ENCODE measurements around the gene TRIM24. TPM values are rescaled to one million over a fixed set of nuclear protein-coding genes. Genes with fewer than 3 reads are reported as not detected.
A peak's percentile ranks its signal among the peaks of the same experiment; 100 is the strongest.
"Not testable (repeated sequence)": the region's sequence is repeated elsewhere in the genome, so short reads cannot be mapped to it uniquely, and the experiment has no call there.

Gene TRIM24
- total RNA-seq, 1 donor from 2014 or later = 15.6 TPM

GRCh38 chr7:138519061-138519798 is 59.2 kb downstream of the TRIM24 start:
- ATAC-seq (ENCODE audit: poor library complexity) = no peak
- DNase-seq = no peak
- intact Hi-C loops (cut with DNase I) = no loop called here

GRCh38 chr7:138520742-138521141 is 60.7 kb downstream of the TRIM24 start:
- ATAC-seq (ENCODE audit: poor library complexity) (no peak), DNase-seq (no peak)
- intact Hi-C loops (cut with DNase I) = no loop called here

- DNase-seq (no peak), ATAC-seq (ENCODE audit: poor library complexity) (no peak)
- intact Hi-C loops (cut with DNase I) = no loop called here
These were observed 61.9 kb downstream of the TRIM24 start for GRCh38 chr7:138521837-138522461.

- intact Hi-C loops (cut with DNase I) = no loop called here
- DNase-seq = no peak
- ATAC-seq (ENCODE audit: poor library complexity) = no peak
These were observed 64.2 kb downstream of the TRIM24 start for GRCh38 chr7:138524259-138524658.

- DNase-seq (no peak), ATAC-seq (ENCODE audit: poor library complexity) (no peak)
These were observed 65.7 kb downstream of the TRIM24 start for GRCh38 chr7:138525757-138526156.

GRCh38 chr7:138527746-138528223 is 67.7 kb downstream of the TRIM24 start:
- intact Hi-C loops (cut with DNase I) = no loop called here
- ATAC-seq (ENCODE audit: poor library complexity) (no peak), DNase-seq (no peak)

More at GRCh38 chr7:138525757-138526156, 65.7 kb downstream of the TRIM24 start:
- intact Hi-C loops (cut with DNase I) = no loop called here

- intact Hi-C loops (cut with DNase I); ATAC-seq (ENCODE audit: poor library complexity); DNase-seq: not testable (repeated sequence)
These were observed 76.8 kb downstream of the TRIM24 start for GRCh38 chr7:138536833-138537232.

- intact Hi-C loops (cut with DNase I) = no loop called here
- ATAC-seq (ENCODE audit: poor library complexity) = no peak
- no peak for DNase-seq
These were observed 78.5 kb downstream of the TRIM24 start for GRCh38 chr7:138538518-138538917.

GRCh38 chr7:138538997-138539644 is 79.1 kb downstream of the TRIM24 start:
- ATAC-seq (ENCODE audit: poor library complexity) = no peak
- intact Hi-C loops (cut with DNase I) = no loop called here
- no peak for DNase-seq

- ATAC-seq (ENCODE audit: poor library complexity) (no peak), DNase-seq (no peak)
- intact Hi-C loops (cut with DNase I) = no loop called here
These were observed 82.1 kb downstream of the TRIM24 start for GRCh38 chr7:138542183-138542582.

- ATAC-seq (ENCODE audit: poor library complexity) (no peak), DNase-seq (no peak)
- intact Hi-C loops (cut with DNase I) = no loop called here
These were observed 83.7 kb downstream of the TRIM24 start for GRCh38 chr7:138543739-138544138.

GRCh38 chr7:138545123-138545522 is 85.1 kb downstream of the TRIM24 start:
- intact Hi-C loops (cut with DNase I) = no loop called here
- no peak for DNase-seq
- ATAC-seq (ENCODE audit: poor library complexity) = no peak

GRCh38 chr7:138546064-138546619 is 86.1 kb downstream of the TRIM24 start:
- intact Hi-C loops (cut with DNase I) = no loop called here
- ATAC-seq (ENCODE audit: poor library complexity) = no peak
- no peak for DNase-seq

- ATAC-seq (ENCODE audit: poor library complexity) (no peak), DNase-seq (no peak)
- intact Hi-C loops (cut with DNase I) = no loop called here
These were observed 86.8 kb downstream of the TRIM24 start for GRCh38 chr7:138546829-138547228.

GRCh38 chr7:138549082-138549481 is 89.0 kb downstream of the TRIM24 start:
- intact Hi-C loops (cut with DNase I) = no loop called here
- DNase-seq (no peak), ATAC-seq (ENCODE audit: poor library complexity) (peak; percentile 60)

- intact Hi-C loops (cut with DNase I) = no loop called here
- ATAC-seq (ENCODE audit: poor library complexity) = no peak
- DNase-seq = no peak
These were observed 90.3 kb downstream of the TRIM24 start for GRCh38 chr7:138550337-138550736.

- ATAC-seq (ENCODE audit: poor library complexity) (no peak), DNase-seq (no peak)
- intact Hi-C loops (cut with DNase I) = no loop called here
These were observed 91.0 kb downstream of the TRIM24 start for GRCh38 chr7:138551102-138551501.

- no peak for ATAC-seq (ENCODE audit: poor library complexity)
- intact Hi-C loops (cut with DNase I) = no loop called here
- no peak for DNase-seq
These were observed 93.7 kb downstream of the TRIM24 start for GRCh38 chr7:138553805-138554204.

GRCh38 chr7:138554674-138555073 is 94.6 kb downstream of the TRIM24 start:
- DNase-seq (no peak), ATAC-seq (ENCODE audit: poor library complexity) (no peak)
- intact Hi-C loops (cut with DNase I) = no loop called here

GRCh38 chr7:138555684-138556083 is 95.6 kb downstream of the TRIM24 start:
- intact Hi-C loops (cut with DNase I) = no loop called here
- ATAC-seq (ENCODE audit: poor library complexity) = no peak
- DNase-seq = no peak

All from Right ventricle myocardium superior (tissue), 1 donor.